HG02981 (cell line): ENCODE results near the gene SAMHD1.
"Not testable (repeated sequence)": the region's sequence is repeated elsewhere in the genome, so short reads cannot be mapped to it uniquely, and the experiment has no call there.

Experiments
- ATAC-seq: cut with Tn5 transposase; IDR thresholded peaks from one replicate; pipeline ENCODE4 v1.9.1; 2021; ENCODE audit warnings: mild to moderate bottlenecking, moderate library complexity; ENCODE audit not compliant: unreplicated experiment

The SAMHD1 gene

GRCh38 chr20:36856691-36857635, 94.5 kb downstream of the SAMHD1 start:
- no peak for ATAC-seq

GRCh38 chr20:36856195-36856594, 95.3 kb downstream of the SAMHD1 start:
- ATAC-seq, result no peak

GRCh38 chr20:36855241-36855657, 96.3 kb downstream of the SAMHD1 start:
- ATAC-seq, result no peak

GRCh38 chr20:36854348-36855240, 96.9 kb downstream of the SAMHD1 start:
- ATAC-seq, result no peak

GRCh38 chr20:36852187-36852586, 99.3 kb downstream of the SAMHD1 start:
- ATAC-seq, result no peak

- no peak for ATAC-seq
Measured at GRCh38 chr20:36851490-36851889, 100.0 kb downstream of the SAMHD1 start.

GRCh38 chr20:36850759-36851158, 100.7 kb downstream of the SAMHD1 start:
- no peak for ATAC-seq

- no peak for ATAC-seq
Measured at GRCh38 chr20:36849333-36850065, 102.0 kb downstream of the SAMHD1 start.

- ATAC-seq, result no peak
Measured at GRCh38 chr20:36848677-36849076, 102.8 kb downstream of the SAMHD1 start.

GRCh38 chr20:36848078-36848660, 103.3 kb downstream of the SAMHD1 start:
- no peak for ATAC-seq

- ATAC-seq, result no peak
Measured at GRCh38 chr20:36847710-36848040, 103.8 kb downstream of the SAMHD1 start.

GRCh38 chr20:36847009-36847709, 104.3 kb downstream of the SAMHD1 start:
- ATAC-seq, result no peak

GRCh38 chr20:36845288-36845971, 106.1 kb downstream of the SAMHD1 start:
- ATAC-seq, result no peak

- not testable (repeated sequence) for ATAC-seq
Measured at GRCh38 chr20:36841030-36841429, 110.5 kb downstream of the SAMHD1 start.
